K562 (cell line): Measurements from ENCODE around the gene CFAP70. TPM values are rescaled to one million over a fixed set of nuclear protein-coding genes. Genes with fewer than 3 reads are reported as not detected.

Experiments
- ATAC-seq: fragments of 200-7000 bp; cut with Tn5 transposase; 3 replicates; pipeline ENCODE4 v1.9.1; 2020; ENCODE audit warnings: moderate library complexity
- Bru-seq: library from RNA; stranded (reverse); fragments of 400-500 nt; gene quantifications from one replicate; lab custom pipeline; 2021; lab: Mats Ljungman, UMichigan
- BruChase-seq, 2 experiments: library from RNA; stranded (reverse); fragments of 400-500 nt; gene quantifications; one replicate each; lab custom pipeline; 2021; lab: Mats Ljungman, UMichigan
- BruUV-seq: library from RNA; stranded (reverse); fragments of 400-500 nt; replicated peaks from 2 replicates; lab custom pipeline; 2021; lab: Mats Ljungman, UMichigan
- CTCF ChIA-PET: fragments of 300-600 bp; formaldehyde crosslinking; extraction: SDS; loops from one replicate; lab custom pipeline; 2021; ENCODE audit warnings: low intra/inter-chr PET ratio; lab: Yijun Ruan, JAX
- POLR2A ChIA-PET: fragments of 300-600, 350-650 bp; sonication (Branson Sonifier 250); formaldehyde crosslinking; extraction: SDS; loops from one replicate; lab custom pipeline; 2021; ENCODE audit warnings: antibody characterized with exemption, inconsistent platforms; lab: Yijun Ruan, JAX
- DNase-seq, 4 experiments: peaks; one replicate each; pipeline versions ENCODE4 v3.0.0 to v3.0.0-alpha.2; 2011 to 2018; ENCODE audit warnings: low spot score in 3 of 4, mixed read lengths in 3 of 4; ENCODE audit errors: extremely low read depth in 1 of 4
- FAIRE-seq: peaks from 2 replicates; lab custom pipeline; 2011; peaks lifted over from hg19 to GRCh38; lab: Jason Lieb, UNC
- H2AFZ ChIP-seq: 2 replicates; pipeline ENCODE4 v1.6.0; 2011; ENCODE audit warnings: low read depth, low read length, control low read depth, inconsistent platforms
- H3K27ac ChIP-seq: fragments of 200-600 bp; 3 replicates; pipeline ENCODE4 v1.8.0; 2011; ENCODE audit warnings: low read depth, mild to moderate bottlenecking, control low read depth, inconsistent platforms, low read length, moderate library complexity, mixed read lengths; ENCODE audit errors: extremely low read depth
- H3K27me3 ChIP-seq, 2 experiments: fragments of 300-600 bp in 1 of 2; 2 replicates in 1 of 2; 3 replicates in 1 of 2; pipeline versions ENCODE4 v1.6.0 to v1.8.0; 2011; ENCODE audit warnings: inconsistent platforms in 2 of 2, low read length in 2 of 2, mild to moderate bottlenecking in 1 of 2, mixed read lengths in 1 of 2, moderate library complexity in 1 of 2; ENCODE audit not compliant: control insufficient read depth in 2 of 2, insufficient read depth in 2 of 2
- H3K36me3 ChIP-seq: fragments of 300-600 bp; 3 replicates; pipeline ENCODE4 v1.8.0; 2011; ENCODE audit warnings: mild to moderate bottlenecking, low read length, inconsistent platforms; ENCODE audit not compliant: control insufficient read depth, insufficient read depth
- H3K4me1 ChIP-seq, 2 experiments: fragments of 200-600 bp in 1 of 2; replicated peaks in 1 of 2; 2 replicates in 1 of 2; 3 replicates in 1 of 2; pipeline versions ENCODE4 v1.5.1 to v1.8.0; 2011; ENCODE audit warnings: inconsistent platforms in 2 of 2, low read length in 2 of 2, mild to moderate bottlenecking in 1 of 2, mixed read lengths in 1 of 2, moderate library complexity in 1 of 2; ENCODE audit not compliant: control insufficient read depth in 2 of 2, insufficient read depth in 2 of 2
- H3K4me2 ChIP-seq: 2 replicates; pipeline ENCODE4 v1.6.1; 2011; ENCODE audit warnings: low read length, control low read depth, inconsistent platforms, mixed read lengths; ENCODE audit not compliant: insufficient read depth
- H3K4me3 ChIP-seq: fragments of 200-600 bp; sonication (generic), shearing (Covaris generic); 2 replicates; pipeline ENCODE4 v1.5.1; 2016; ENCODE audit warnings: control low read depth, inconsistent platforms
- H3K79me2 ChIP-seq: fragments of 200-600 bp; 3 replicates; pipeline ENCODE4 v1.8.0; 2011; ENCODE audit warnings: low read length, inconsistent platforms; ENCODE audit not compliant: control insufficient read depth, insufficient read depth
- H3K9ac ChIP-seq, 2 experiments: 2 replicates each; pipeline versions ENCODE4 v1.6.0 to v1.6.1; 2011; ENCODE audit warnings: low read depth in 2 of 2, low read length in 2 of 2, control low read depth in 1 of 2, inconsistent platforms in 1 of 2, mild to moderate bottlenecking in 1 of 2, mixed read lengths in 1 of 2; ENCODE audit not compliant: insufficient read depth in 1 of 2
- H3K9me1 ChIP-seq: one replicate; pipeline ENCODE4 v1.6.0; 2011; ENCODE audit warnings: inconsistent platforms, mild to moderate bottlenecking, low read length, moderate library complexity; ENCODE audit not compliant: control insufficient read depth, insufficient read depth
- H3K9me3 ChIP-seq: replicated peaks from 2 replicates; pipeline ENCODE4 v1.5.1; 2011; ENCODE audit warnings: low read depth, low read length, inconsistent platforms; ENCODE audit not compliant: control insufficient read depth, insufficient read depth
- H4K20me1 ChIP-seq: replicated peaks from 2 replicates; pipeline ENCODE4 v1.6.1; 2011; ENCODE audit warnings: low read length, inconsistent platforms, mixed read lengths; ENCODE audit not compliant: control insufficient read depth, insufficient read depth
- MTF1 ChIP-seq: fragments of 250-450 bp; sonication (Bioruptor Pico); IDR thresholded peaks from 2 replicates; pipeline ENCODE4 v1.9.0; 2021; ENCODE audit warnings: moderate library complexity, mild to moderate bottlenecking, inconsistent platforms, borderline replicate concordance
- ZBTB33 ChIP-seq: sonication (generic); formaldehyde crosslinking; IDR thresholded peaks from 2 replicates; pipeline ENCODE4 v1.8.1; 2023; ENCODE audit warnings: mild to moderate bottlenecking, missing genetic modification reagents
- ZNF224 ChIP-seq: sonication (generic); formaldehyde crosslinking; IDR thresholded peaks from 2 replicates; pipeline ENCODE4 v1.8.0; 2022; ENCODE audit warnings: mild to moderate bottlenecking, missing genetic modification reagents
- WGBS: fragments of 100-300 bp; shearing (Covaris generic); methylation state at CpG from one replicate; pipeline ENCODE4 v1.1.6; 2016; ENCODE audit warnings: low coverage, mixed read lengths; ENCODE audit not compliant: insufficient coverage; ENCODE audit errors: missing lambda C conversion rate; 5-methylcytosine and 5-hydroxymethylcytosine counted together
- in situ Hi-C: fragments of 300-500 bp; cut with MboI; formaldehyde crosslinking; loops from 4 replicates; pipeline ENCODE4 v1.15.0; 2018; ENCODE audit warnings: inconsistent platforms, mixed read lengths
- intact Hi-C: fragments of 100-400 bp; cut with micrococcal nuclease; formaldehyde crosslinking; loops from 2 replicates; pipeline ENCODE4 v1.14.2; 2022
- long read RNA-seq, 3 experiments: library from polyadenylated mRNA in 2 of 3; library from RNA in 1 of 3; unstranded in 2 of 3; stranded (forward) in 1 of 3; transcript quantifications; one replicate each; pipeline ENCODE4 v2.0.0, GENCODE V29; 2019 to 2022
- polyA minus RNA-seq, 3 experiments: library from RNA; depleted of rRNA, polyadenylated mRNA; stranded (reverse); fragments of >200 nt; gene quantifications; 2 replicates each; pipeline ENCODE4 v1.2.3, GENCODE V29; 2011
- polyA plus RNA-seq, 8 experiments: library from polyadenylated mRNA; depleted of rRNA in 4 of 8; stranded (reverse) in 5 of 8; unstranded in 3 of 8; fragments of >200 nt; fragmentation: Nextera tagmentation in 2 of 8; fragmentation: Illumina TruSeq in 1 of 8; extraction: Ambion mirVana in 2 of 8; extraction: Trizol in 1 of 8; gene quantifications; 2 replicates each; pipeline versions ENCODE4 v1.2.1 to v1.2.3, GENCODE V29; 2011 to 2014; ENCODE audit warnings: inconsistent platforms in 1 of 8, missing spikeins in 1 of 8
- total RNA-seq, 7 experiments: library from RNA; depleted of rRNA in 6 of 7; stranded (reverse); fragments of >200 nt in 6 of 7; fragmentation: Illumina TruSeq in 2 of 7; extraction: Trizol in 2 of 7; gene quantifications; 2 replicates each; pipeline versions ENCODE4 v1.2.1 to v1.2.3, GENCODE V29; 2011 to 2021; ENCODE audit warnings: low replicate concordance in 1 of 7
- TF ChIP-seq, protein P1 (sequence below): fragments of 250-450 bp; sonication (Bioruptor Pico); IDR thresholded peaks from 2 replicates; pipeline ENCODE4 v1.8.0; 2022; ENCODE audit warnings: moderate library complexity, mild to moderate bottlenecking, inconsistent platforms
- TF ChIP-seq, protein P2 (sequence below): fragments of 250-450 bp; sonication (Bioruptor Pico); IDR thresholded peaks from 2 replicates; pipeline ENCODE4 v1.8.0; 2022; ENCODE audit warnings: inconsistent platforms, mild to moderate bottlenecking, moderate library complexity, borderline replicate concordance

Gene CFAP70
- 1.5 and 4.2 TPM in 2 replicates for total RNA-seq (2011; cell fraction: chromatin; rRNA removed; ENCODE audit: low replicate concordance)
- 0.83 and 1.2 TPM in 2 replicates for total RNA-seq (2011; cell fraction: nucleolus; rRNA removed)
- 1.4 and 1.7 TPM in 2 replicates for total RNA-seq (2011; cell fraction: nucleoplasm; rRNA removed)
- total RNA-seq (2014; rRNA removed): 0.27 and 0.45 TPM in 2 replicates
- 1.2 and 1.4 TPM in 2 replicates for total RNA-seq (2014; rRNA removed; fragmentation: Illumina TruSeq; extraction: Trizol)
- 1.4 and 1.6 TPM in 2 replicates for total RNA-seq (2015; rRNA removed; fragmentation: Illumina TruSeq; extraction: Trizol)
- 0.86 and 0.92 TPM in 2 replicates for total RNA-seq (2021)
- 0.82 and 2.2 TPM in 2 replicates for polyA plus RNA-seq (2011; rRNA removed)
- polyA plus RNA-seq (2011; cell fraction: cytosol; rRNA removed): 0.09 and 0.65 TPM in 2 replicates
- polyA plus RNA-seq (2011; cell fraction: nucleus; rRNA removed): 2.8 and 8.3 TPM in 2 replicates
- 1.5 and 7.8 TPM in 2 replicates for polyA plus RNA-seq (2012)
- polyA plus RNA-seq (2014; fragmentation: Illumina TruSeq; extraction: Trizol): 0.76 and 1.6 TPM in 2 replicates
- polyA plus RNA-seq (2014; fragmentation: Nextera tagmentation; extraction: Ambion mirVana): under 1 TPM; 0.52 to 0.60 TPM
- 1.1 and 1.3 TPM in 2 replicates for polyA plus RNA-seq (2014; rRNA removed)
- 0.42 and 2.0 TPM in 2 replicates for polyA minus RNA-seq (2011; rRNA and poly(A)+ RNA removed)
- 0.27 and 0.48 TPM in 2 replicates for polyA minus RNA-seq (2011; cell fraction: cytosol; rRNA and poly(A)+ RNA removed)
- polyA minus RNA-seq (2011; cell fraction: nucleus; rRNA and poly(A)+ RNA removed): 0.54 and 2.4 TPM in 2 replicates
- percentile 34 among the genes with signal in this experiment for Bru-seq, nascent RNA
- percentile 56 among the genes with signal in this experiment for BruChase-seq, experiment 1, labeled RNA remaining after a 2-hour chase
- BruChase-seq, experiment 2, labeled RNA remaining after a 6-hour chase: percentile 57 among the genes with signal in this experiment
- long read RNA-seq, experiment 1, partial matches to known transcripts: 0 of 2 reads
- long read RNA-seq, experiment 1, other reads (novel, unspliced or antisense): 2 of 2 reads
- long read RNA-seq, experiment 2, partial matches to known transcripts: 1 of 1 reads
- long read RNA-seq, experiment 2, other reads (novel, unspliced or antisense): 0 of 1 reads
- long read RNA-seq, experiment 3: 0 reads

DNA sequence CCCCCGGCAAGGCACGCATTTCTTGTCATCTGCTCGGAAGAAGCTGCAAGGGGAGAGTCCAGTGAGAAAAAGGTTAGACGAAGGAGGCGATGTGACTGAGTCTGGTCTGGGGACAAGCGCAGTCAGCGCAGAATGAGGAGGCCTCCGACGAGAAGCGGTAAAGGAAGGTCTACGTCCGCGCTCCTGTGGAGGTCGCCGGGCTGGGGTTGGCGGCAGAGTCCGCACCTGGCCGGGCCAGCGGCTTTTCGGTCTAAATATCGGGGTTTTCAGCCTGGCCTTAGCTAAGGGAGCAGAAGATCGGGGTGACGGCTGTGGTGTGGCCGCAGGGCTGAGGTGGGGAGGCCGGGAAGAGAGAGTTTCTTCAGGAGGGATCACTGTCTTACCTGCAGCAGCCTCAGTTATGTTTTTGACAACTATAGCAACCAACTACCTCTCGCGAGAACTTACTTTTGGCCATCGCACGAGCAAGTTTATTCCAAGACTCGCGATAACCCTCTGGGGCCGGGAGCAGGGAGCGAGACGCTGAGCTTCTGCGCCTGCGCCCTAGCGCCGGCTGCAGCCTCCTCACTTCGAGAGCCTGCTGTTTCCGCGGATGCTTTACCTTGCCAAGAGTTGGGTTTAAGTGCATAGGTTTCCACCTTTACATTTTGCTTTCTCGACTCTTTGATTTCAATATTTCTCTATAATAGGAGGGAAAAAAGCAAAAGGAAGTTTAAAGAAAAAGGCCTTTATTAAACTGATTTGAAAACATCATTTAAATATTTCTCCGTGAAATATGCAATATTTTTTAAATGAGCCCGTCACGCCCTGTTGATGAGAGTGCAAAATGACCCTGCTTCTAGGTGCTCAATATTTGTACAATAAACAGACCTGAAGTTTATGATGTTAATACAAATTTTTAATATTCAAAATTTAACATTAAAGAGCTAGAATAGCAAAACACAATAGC lies at the start of gene CFAP70:
TSS of gene CFAP70 (minus strand) at position 534 of the 949 bp plus-strand sequence. CDS start 4,068 bp downstream, outside the sequence.
- ChIA-PET CTCF (no interaction called here), POLR2A (interaction anchor here (0.6 to 2.3 kb wide), 3 partner anchors 10 to 569 kb away, joined by 3 to 8 read pairs (median 4); partner anchors contain the start of gene DNAJC9)
- intact Hi-C loops (no loop called here), in situ Hi-C loops (no loop called here)
- peak within 1 kb of the TSS in 1 of 2 experiments; percentile 22; a peak in 1 of 4 replicates for H3K9ac ChIP-seq
- H2AFZ ChIP-seq: no peak within 1 kb of the TSS
- no peak within 1 kb of the TSS for H3K4me2 ChIP-seq
- H3K27me3 ChIP-seq: no peaks in the 10 kb centered on the region
- DNase-seq (no peak), FAIRE-seq (no peak), ATAC-seq (no peak)
- no peak within 1 kb of the TSS for H3K27ac ChIP-seq
- no peaks in the 10 kb centered on the region for H3K9me1 ChIP-seq
- WGBS: 93% methylated on average over 41 of the region's 45 CpGs
- H3K4me3 ChIP-seq: no peak within 1 kb of the TSS
- no peaks in the 10 kb centered on the region for H3K79me2 ChIP-seq
- BruUV-seq: no TSS peak
- H3K9me3 ChIP-seq: no peaks in the 10 kb centered on the region
- H3K36me3 ChIP-seq: no peaks in the 10 kb centered on the region; the same call in 2 of the 3 replicates
- H3K4me1 ChIP-seq: no peaks in the 10 kb centered on the region; a peak in 1 of 5 replicates
- H4K20me1 ChIP-seq: no peaks in the 10 kb centered on the region
- TF ChIP-seq, protein P1, sequence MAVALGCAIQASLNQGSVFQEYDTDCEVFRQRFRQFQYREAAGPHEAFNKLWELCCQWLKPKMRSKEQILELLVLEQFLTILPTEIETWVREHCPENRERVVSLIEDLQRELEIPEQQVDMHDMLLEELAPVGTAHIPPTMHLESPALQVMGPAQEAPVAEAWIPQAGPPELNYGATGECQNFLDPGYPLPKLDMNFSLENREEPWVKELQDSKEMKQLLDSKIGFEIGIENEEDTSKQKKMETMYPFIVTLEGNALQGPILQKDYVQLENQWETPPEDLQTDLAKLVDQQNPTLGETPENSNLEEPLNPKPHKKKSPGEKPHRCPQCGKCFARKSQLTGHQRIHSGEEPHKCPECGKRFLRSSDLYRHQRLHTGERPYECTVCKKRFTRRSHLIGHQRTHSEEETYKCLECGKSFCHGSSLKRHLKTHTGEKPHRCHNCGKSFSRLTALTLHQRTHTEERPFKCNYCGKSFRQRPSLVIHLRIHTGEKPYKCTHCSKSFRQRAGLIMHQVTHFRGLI (CRISPR knock-in tag): 0 out of 2 replicates have a peak, but pooled peaks have one; percentile 48
- TF ChIP-seq, protein P2, sequence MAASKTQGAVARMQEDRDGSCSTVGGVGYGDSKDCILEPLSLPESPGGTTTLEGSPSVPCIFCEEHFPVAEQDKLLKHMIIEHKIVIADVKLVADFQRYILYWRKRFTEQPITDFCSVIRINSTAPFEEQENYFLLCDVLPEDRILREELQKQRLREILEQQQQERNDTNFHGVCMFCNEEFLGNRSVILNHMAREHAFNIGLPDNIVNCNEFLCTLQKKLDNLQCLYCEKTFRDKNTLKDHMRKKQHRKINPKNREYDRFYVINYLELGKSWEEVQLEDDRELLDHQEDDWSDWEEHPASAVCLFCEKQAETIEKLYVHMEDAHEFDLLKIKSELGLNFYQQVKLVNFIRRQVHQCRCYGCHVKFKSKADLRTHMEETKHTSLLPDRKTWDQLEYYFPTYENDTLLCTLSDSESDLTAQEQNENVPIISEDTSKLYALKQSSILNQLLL (CRISPR knock-in tag): peak; percentile 91
- TF ChIP-seq MTF1 (CRISPR knock-in tag) (peak; percentile 76; the same call in 1 of the 2 replicates), ZBTB33 (CRISPR knock-in tag) (0 out of 2 replicates have a peak, but pooled peaks have one; percentile 36), ZNF224 (CRISPR knock-in tag) (no peak)
